Keratinocyte (primary cell): ENCODE data around the gene MAMDC2. TPM values are rescaled to one million over a fixed set of nuclear protein-coding genes. Genes with fewer than 3 reads are reported as not detected.

Experiments used
- DNase-seq: peaks from one replicate; pipeline ENCODE4 v3.0.0-alpha.2; 2011; ENCODE audit warnings: low read depth, missing footprints, low spot score
- FAIRE-seq: peaks from 2 replicates; lab custom pipeline; 2011; peaks lifted over from hg19 to GRCh38; lab: Jason Lieb, UNC
- H2AFZ ChIP-seq: 2 replicates; pipeline ENCODE4 v1.6.0; 2012; ENCODE audit warnings: low read length, control low read depth, inconsistent platforms; ENCODE audit not compliant: control insufficient read depth
- H3K27ac ChIP-seq: 2 replicates; pipeline ENCODE4 v1.5.1; 2011; ENCODE audit warnings: low read length; ENCODE audit not compliant: control insufficient read depth, insufficient read depth
- H3K27me3 ChIP-seq: 3 replicates; pipeline ENCODE4 v1.6.0; 2011; ENCODE audit warnings: low read length; ENCODE audit not compliant: control insufficient read depth, insufficient read depth; ENCODE audit errors: extremely low read depth
- H3K36me3 ChIP-seq, 2 experiments: 2 replicates in 1 of 2; 3 replicates in 1 of 2; pipeline ENCODE4 v1.5.1; 2011; ENCODE audit warnings: low read length in 2 of 2, mild to moderate bottlenecking in 1 of 2; ENCODE audit not compliant: control insufficient read depth in 2 of 2, insufficient read depth in 2 of 2; ENCODE audit errors: extremely low read depth in 1 of 2
- H3K4me1 ChIP-seq: 3 replicates; pipeline ENCODE4 v1.5.1; 2011; ENCODE audit warnings: low read length; ENCODE audit not compliant: control insufficient read depth, insufficient read depth; ENCODE audit errors: extremely low read depth
- H3K4me2 ChIP-seq: 3 replicates; pipeline ENCODE4 v1.6.0; 2011; ENCODE audit warnings: low read depth, low read length; ENCODE audit not compliant: control insufficient read depth, insufficient read depth; ENCODE audit errors: extremely low read depth
- H3K4me3 ChIP-seq, 3 experiments: fragments of 200-600 bp in 1 of 3; sonication (generic) in 1 of 3; 2 replicates in 2 of 3; 3 replicates in 1 of 3; pipeline ENCODE4 v1.5.1; 2011 to 2016; ENCODE audit warnings: low read length in 3 of 3, mild to moderate bottlenecking in 3 of 3, control low read depth in 2 of 3, inconsistent platforms in 1 of 3, low read depth in 1 of 3, mixed read lengths in 1 of 3, mixed run types in 1 of 3, moderate library complexity in 1 of 3; ENCODE audit not compliant: control insufficient read depth in 2 of 3, insufficient read depth in 2 of 3; ENCODE audit errors: extremely low read depth in 1 of 3
- H3K79me2 ChIP-seq: 2 replicates; pipeline ENCODE4 v1.6.0; 2012; ENCODE audit warnings: low read length; ENCODE audit not compliant: control insufficient read depth, insufficient read depth
- H3K9ac ChIP-seq: 3 replicates; pipeline ENCODE4 v1.6.0; 2011; ENCODE audit warnings: low read length; ENCODE audit not compliant: control insufficient read depth, insufficient read depth; ENCODE audit errors: extremely low read depth
- H3K9me1 ChIP-seq: 3 replicates; pipeline ENCODE4 v1.6.0; 2011; ENCODE audit warnings: low read length; ENCODE audit not compliant: control insufficient read depth, insufficient read depth; ENCODE audit errors: extremely low read depth
- H3K9me3 ChIP-seq: 2 replicates; pipeline ENCODE4 v1.5.1; 2012; ENCODE audit warnings: low read depth, low read length; ENCODE audit not compliant: control insufficient read depth
- H4K20me1 ChIP-seq: 3 replicates; pipeline ENCODE4 v1.6.0; 2011; ENCODE audit warnings: low read length; ENCODE audit not compliant: control insufficient read depth, insufficient read depth; ENCODE audit errors: extremely low read depth
- CTCF ChIP-seq, 3 experiments: IDR thresholded peaks in 1 of 3; conservative IDR thresholded peaks in 1 of 3; optimal IDR thresholded peaks in 1 of 3; 2 replicates in 2 of 3; 3 replicates in 1 of 3; pipeline versions ENCODE3 to v1.5.1; 2011; ENCODE audit warnings: low read length in 3 of 3, mild to moderate bottlenecking in 3 of 3, moderate library complexity in 2 of 3, control low read depth in 1 of 3, inconsistent platforms in 1 of 3; ENCODE audit not compliant: insufficient read depth in 2 of 3; ENCODE audit errors: extremely low read depth in 1 of 3
- EZH2 ChIP-seq: IDR thresholded peaks from one replicate; pipeline ENCODE4 v1.6.1; 2012; ENCODE audit warnings: inconsistent platforms, mild to moderate bottlenecking, low read length, moderate library complexity
- dilution Hi-C: fragments of 300-500 bp; cut with MboI; formaldehyde crosslinking; loops from one replicate; pipeline ENCODE4 v1.7.0; 2020; ENCODE audit warnings: low sequenced_read_pairs; ENCODE audit not compliant: extremely low pct_ligation_motif_present
- polyA plus RNA-seq, 5 experiments: library from polyadenylated mRNA; depleted of rRNA in 3 of 5; stranded (reverse) in 3 of 5; stranded (forward) in 1 of 5; unstranded in 1 of 5; fragments of >200 nt; gene quantifications; 1 replicate in 1 of 5; 2 replicates in 3 of 5; 3 replicates in 1 of 5; pipeline versions ENCODE4 v1.2.1 to v1.2.3, GENCODE V29; 2011 to 2012; ENCODE audit warnings: missing spikeins in 2 of 5, low read depth in 1 of 5, low replicate concordance in 1 of 5

MAMDC2 gene
- polyA plus RNA-seq, 1 donor (not counting 4 experiments of a cell fraction or from before 2014, with no cell fraction given), result 4.2 TPM

DNA sequence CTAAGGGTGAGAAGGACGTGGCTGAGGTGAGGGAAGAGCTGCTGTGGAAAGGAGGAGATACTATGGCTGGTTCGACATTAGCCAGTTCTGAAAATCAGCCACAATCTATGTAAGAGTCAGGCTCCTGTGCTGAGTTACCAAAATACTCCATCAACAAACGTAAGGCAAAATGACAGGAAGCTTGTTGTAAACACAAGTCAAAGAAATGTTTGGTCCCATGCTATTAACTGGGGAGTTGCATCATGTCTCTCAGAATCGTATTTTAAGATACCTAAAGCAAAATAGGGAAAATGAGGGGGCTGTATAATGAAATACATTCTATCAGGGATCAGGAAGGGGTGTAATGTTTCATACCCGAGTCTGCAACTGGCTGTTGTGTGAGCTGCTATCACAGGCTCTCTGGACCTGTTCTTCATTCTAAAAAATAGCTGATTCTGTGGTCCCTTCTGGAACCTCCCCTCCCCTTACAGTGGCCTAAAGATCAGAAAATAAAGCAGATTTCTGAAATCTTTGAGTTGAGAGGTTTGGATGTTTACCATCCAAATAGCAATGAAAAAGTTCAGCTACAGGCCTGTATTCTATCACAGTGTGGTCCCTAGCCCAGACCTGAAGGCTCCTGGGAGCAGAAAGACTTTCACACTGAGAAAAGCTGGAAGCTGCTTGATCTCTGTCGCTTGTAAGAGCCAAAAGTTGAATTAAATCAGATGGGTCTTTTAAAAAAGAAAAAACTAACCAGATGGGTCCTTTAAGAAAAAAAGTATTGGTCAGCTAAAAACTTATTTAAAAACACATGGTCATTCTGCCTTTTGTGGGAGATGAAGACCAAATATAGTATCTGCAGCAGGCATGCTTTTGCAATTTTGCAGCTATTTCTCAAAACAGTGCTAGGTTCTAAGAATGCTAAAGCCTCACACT is 117.3 kb downstream of the MAMDC2 start:
- H3K9ac ChIP-seq, result no peak overlapping the region
- TF ChIP-seq CTCF (optimal IDR thresholded peaks at IDR 0.05 in 1 of 3, IDR thresholded peaks at IDR 0.05 in 1 of 3, conservative IDR thresholded peaks at IDR 0.05 in 1 of 3; ENCODE audit: extremely low read depth in 1 of 3, insufficient read depth in 2 of 3, low read length in 3 of 3), result no peak
- TF ChIP-seq EZH2, result no peak
- H4K20me1 ChIP-seq, result no peaks in the 10 kb centered on the region
- H3K4me2 ChIP-seq, result no peak overlapping the region
- H3K36me3 ChIP-seq, result no peaks in the 10 kb centered on the region
- H3K27me3 ChIP-seq, result no peaks in the 10 kb centered on the region
- H2AFZ ChIP-seq, result no peak overlapping the region
- H3K79me2 ChIP-seq, result no peaks in the 10 kb centered on the region
- no peaks in the 10 kb centered on the region for H3K9me1 ChIP-seq
- no peak overlapping the region for H3K27ac ChIP-seq
- FAIRE-seq (no peak), DNase-seq (no peak)
- dilution Hi-C loops, result no loop called here
- H3K9me3 ChIP-seq, result no peaks in the 10 kb centered on the region
- H3K4me3 ChIP-seq, result no peak overlapping the region
- H3K4me1 ChIP-seq, result no peaks in the 10 kb centered on the region

GRCh38 chr9:70165006-70165602 is 121.5 kb downstream of the MAMDC2 start:
- Histone ChIP-seq H3K9me3 (no peaks in the 10 kb centered on the region), H3K79me2 (no peaks in the 10 kb centered on the region), H3K27me3 (no peaks in the 10 kb centered on the region), H3K4me1 (no peaks in the 10 kb centered on the region), H3K36me3 (no peaks in the 10 kb centered on the region), H3K27ac (no peak overlapping the region), H3K9ac (no peak overlapping the region), H3K4me3 (no peak overlapping the region), H3K9me1 (no peaks in the 10 kb centered on the region), H3K4me2 (no peak overlapping the region), H2AFZ (no peak overlapping the region), H4K20me1 (no peaks in the 10 kb centered on the region)
- no peak for DNase-seq
- dilution Hi-C loops, result no loop called here
- no peak for FAIRE-seq
- TF ChIP-seq EZH2 (no peak), CTCF (optimal IDR thresholded peaks at IDR 0.05 in 1 of 3, IDR thresholded peaks at IDR 0.05 in 1 of 3, conservative IDR thresholded peaks at IDR 0.05 in 1 of 3; ENCODE audit: extremely low read depth in 1 of 3, insufficient read depth in 2 of 3, low read length in 3 of 3) (no peak)
